Measurements from ENCODE around the gene SPATC1L.

Gene SPATC1L

DNA sequence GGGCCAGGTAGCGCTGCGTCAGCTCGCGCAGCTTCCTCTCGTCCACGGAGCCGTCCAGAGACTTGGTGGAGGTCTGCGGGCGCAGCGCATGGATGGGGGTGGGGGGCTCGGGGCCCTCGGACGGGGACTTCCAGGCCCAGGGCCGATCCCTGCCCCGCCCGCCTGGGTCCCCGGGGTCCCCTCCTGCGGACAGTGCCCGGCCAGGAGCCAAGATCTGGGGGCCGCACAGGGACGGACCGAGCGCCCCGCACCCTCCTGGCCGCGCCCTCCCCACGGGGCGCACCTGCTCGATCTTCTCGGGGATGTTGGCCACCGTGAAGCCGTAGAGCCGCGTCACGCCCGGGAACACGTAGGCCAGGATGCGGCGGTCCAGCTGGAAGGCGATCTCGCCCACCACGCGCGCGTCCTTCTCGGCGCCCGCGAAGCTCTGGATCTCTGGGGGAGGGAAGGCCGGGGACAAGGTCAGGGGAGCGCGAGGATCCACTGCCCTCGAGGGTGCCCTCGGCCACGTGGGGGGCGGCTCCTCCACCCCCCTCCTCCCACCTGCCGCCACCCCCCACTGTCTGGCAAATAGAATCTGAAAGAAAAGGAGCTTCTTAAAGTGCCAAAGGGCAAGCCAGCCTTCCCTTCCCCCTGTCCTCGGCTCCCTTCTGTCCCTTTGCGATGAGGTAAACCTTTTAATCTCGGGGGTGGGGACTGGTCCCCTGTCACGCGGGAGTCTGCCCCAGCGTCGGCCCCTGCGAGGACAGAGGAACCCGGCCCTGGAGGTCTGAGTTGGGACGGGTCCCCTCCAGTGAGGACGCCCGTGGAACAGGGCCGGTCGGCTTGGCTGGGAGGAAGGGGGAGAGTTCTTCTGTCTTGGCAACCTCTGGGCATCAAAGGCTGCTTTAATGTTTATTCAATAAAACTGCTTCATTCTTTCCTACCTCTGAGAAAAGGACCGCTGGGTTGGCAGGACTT, 22.3 kb downstream of the SPATC1L start:
- no peak for DNase-seq (ENCODE audit: low spot score)

DNA sequence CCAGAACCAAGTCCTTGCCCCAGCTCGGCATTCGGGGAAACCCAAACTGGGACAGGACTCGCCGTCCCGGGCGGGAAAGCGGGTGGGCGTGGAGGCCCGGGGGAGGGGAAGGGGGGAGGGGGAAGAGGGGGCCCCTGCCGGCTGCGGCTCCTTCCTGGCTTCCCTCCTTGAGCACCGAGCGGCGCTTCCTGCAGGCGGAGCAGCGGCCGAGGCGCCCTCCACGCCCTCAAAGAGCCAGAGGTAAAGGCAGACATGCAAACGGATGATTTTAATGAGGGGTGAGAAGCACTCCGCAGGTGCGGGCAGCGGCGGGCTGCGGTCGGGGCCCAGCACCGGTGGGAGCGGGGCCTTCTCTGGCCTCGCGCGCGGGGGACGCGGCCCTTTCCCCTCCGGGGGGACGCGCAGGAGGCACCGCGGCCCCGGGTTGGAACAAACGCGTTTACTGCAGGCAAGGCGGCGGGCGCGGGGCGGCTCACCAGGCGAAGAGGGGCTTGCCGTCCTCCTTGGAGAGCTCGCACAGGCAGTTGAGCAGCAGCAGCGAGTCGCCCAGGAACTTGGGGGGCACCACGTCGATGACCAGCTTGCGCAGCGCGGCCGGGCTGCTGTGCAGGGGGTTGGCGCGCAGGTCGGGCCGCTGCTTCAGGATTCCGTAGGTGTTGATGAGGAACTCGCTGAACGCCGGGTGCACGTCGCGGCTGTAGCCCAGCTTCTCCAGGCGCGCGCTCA, 23.2 kb downstream of the SPATC1L start:
- DNase-seq (ENCODE audit: low spot score): no peak

- no peak for DNase-seq (ENCODE audit: low spot score)
These were observed 23.7 kb downstream of the SPATC1L start for GRCh38 chr21:46160657-46160906.

- DNase-seq (ENCODE audit: low spot score): no peak
These were observed 24.2 kb downstream of the SPATC1L start for GRCh38 chr21:46159841-46160656.

- DNase-seq (ENCODE audit: low spot score): no peak
These were observed 24.9 kb downstream of the SPATC1L start for GRCh38 chr21:46159390-46159789.

DNA sequence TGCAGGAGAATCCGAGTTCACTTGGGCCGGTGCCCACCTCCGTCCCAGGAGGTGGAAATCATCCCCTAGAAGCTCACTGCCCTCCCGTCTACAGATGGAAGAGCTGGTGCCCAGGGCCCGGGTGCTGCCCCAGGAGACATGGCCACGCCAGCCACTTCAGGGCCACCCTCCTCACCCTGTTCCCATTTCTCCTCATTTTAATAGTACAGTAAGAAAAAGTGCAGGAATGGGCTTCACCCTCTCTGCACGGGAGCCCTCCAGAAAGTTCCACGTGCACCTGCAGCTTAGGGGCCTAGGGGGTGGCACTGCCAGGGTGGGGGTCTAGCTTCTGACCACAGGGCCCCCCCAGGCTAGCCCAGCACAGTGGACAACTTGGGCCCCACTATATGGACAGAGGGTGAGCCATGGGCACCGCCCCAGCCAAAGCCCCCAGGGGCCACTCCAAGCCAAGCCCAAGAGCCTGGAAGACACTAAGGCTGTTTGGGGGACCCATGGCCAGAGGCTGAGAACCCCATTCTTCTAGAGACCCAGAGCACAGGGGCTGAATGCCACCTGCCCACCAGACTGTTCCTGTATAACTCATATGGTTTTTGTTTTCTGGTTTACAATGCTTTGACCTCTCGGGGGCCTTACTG, 25.5 kb downstream of the SPATC1L start:
- no peak for DNase-seq (ENCODE audit: low spot score)

GRCh38 chr21:46157987-46158451, 26.2 kb downstream of the SPATC1L start:
- no peak for DNase-seq (ENCODE audit: low spot score)

GRCh38 chr21:46157396-46157986, 26.8 kb downstream of the SPATC1L start:
- no peak for DNase-seq (ENCODE audit: low spot score)

DNA sequence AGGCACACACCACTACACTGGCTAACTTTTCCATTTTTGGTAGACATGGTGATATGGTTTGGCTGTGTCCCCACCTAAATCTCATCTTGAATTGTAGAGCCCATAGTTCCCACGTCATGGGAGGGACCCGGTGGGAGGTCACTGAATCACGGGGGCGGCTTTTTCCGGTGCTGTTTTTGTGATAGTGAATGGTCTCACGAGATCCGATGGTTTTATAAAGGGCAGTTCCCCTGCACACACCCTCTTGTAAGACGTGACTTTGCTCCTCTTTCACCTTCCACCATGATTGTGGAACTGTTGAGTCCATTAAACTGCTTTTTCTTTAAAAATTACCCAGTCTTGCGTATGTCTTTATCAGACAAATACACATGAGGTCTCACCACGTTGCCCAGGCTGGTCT, 27.6 kb downstream of the SPATC1L start:
- DNase-seq (ENCODE audit: low spot score): no peak

DNA sequence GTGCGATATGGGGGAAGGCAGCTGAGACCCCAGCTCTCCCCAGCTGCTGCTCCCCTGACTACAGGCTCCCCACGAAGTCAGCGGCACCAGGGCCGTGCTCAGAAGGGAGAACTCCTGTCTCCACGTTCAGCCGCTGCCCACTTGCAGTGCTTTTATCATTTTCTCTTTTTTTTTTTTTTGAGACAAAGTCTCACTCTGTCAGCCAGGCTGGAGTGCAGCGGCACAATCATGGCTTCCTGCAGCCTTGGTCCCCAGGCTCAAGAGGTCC, 27.9 kb downstream of the SPATC1L start:
- DNase-seq (ENCODE audit: low spot score): no peak

DNA sequence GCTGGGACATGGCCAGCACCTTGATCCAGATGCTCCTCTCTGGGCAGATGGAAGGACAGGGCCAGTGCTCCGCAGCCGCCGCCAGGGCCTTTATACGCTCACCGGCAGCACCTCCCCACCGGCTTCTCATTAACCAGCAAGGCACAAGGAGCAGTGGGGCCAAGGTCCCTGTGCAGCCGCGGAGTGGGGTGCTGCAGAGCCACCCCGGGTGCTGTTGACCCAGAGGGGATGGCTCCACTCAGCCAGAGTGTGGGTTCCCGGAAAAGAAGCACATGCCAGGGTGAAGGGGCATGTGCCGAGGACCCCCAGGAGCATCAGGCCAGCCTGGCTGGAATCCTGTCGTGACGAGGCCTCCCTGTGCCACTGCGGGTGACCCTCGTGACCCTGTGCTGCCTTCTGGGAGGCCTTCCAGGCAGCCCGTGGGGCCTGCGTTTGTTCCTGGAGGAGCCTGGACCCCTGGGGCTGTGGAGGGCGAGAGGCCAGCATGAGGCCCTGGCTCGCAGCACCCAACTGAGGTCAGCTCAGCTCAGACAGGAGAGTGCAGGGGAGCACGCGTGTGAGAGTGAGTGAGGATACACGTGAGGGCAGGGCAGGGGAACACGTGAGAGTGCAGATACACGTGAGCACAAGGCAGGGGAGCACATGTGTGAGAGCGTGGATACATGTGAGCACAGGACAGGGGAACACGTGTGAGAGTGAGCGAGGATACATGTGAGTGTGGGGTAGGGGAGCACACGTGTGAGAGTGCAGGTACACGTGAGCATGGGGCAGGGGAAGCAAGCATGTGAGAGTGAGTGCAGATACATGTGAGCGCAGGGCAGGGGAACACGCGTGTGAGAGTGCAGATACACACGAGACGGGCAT, 28.5 kb downstream of the SPATC1L start, which contains the start of gene FTCD:
FTCD (minus strand) TSS at position 66 of the 864 bp plus-strand sequence; CDS start at position 10, 56 bp downstream.
- DNase-seq (ENCODE audit: low spot score): peak; percentile 19

- DNase-seq (ENCODE audit: low spot score): no peak
These were observed 29.2 kb downstream of the SPATC1L start for GRCh38 chr21:46154955-46155513.

GRCh38 chr21:46154155-46154954, 29.9 kb downstream of the SPATC1L start:
- DNase-seq (ENCODE audit: low spot score): no peak

DNA sequence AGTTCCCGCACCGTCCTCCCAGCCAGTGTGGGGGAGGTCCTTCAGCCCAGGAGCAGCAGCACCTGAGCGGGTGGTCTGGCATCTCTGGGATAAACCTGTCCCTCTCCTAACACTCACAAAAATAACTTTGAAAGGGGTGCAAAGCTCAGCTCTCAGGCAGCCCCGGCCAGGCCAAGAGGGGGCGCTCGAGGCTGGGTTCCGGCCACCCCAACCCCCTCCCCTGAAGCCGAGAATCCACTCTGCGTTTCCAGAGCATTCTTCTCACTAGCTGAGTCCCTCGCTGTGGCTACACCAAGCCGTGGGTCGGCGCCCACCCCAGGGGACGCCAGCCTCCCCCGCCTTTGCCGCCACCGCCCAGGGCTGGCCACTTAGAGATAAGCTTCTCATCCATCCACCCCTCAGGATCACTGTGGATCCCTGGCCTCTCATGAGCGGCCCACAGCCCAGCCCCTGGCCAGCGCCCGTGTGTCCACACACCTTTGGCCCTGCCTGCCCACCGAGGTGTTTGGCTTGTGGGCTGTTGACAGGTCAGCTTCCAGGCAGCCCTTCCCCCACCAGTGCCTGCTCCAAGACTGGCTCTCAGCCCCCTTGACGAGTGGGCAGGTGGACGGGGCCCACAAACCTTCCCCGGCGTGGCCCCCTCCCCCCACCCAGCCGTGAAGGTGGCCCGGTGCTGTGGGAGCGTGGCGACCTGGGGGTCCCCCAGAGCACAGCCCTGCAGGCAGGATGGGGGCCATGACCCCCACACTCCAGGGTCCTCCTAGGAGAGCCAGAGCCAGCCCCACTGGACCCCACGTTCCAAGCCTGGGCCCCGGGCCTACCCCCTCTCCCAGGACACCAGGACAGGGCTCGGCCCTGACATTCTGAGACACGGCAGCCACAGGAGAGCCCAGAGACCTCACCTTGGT, 30.8 kb downstream of the SPATC1L start:
- DNase-seq (ENCODE audit: low spot score): peak; percentile 48

DNA sequence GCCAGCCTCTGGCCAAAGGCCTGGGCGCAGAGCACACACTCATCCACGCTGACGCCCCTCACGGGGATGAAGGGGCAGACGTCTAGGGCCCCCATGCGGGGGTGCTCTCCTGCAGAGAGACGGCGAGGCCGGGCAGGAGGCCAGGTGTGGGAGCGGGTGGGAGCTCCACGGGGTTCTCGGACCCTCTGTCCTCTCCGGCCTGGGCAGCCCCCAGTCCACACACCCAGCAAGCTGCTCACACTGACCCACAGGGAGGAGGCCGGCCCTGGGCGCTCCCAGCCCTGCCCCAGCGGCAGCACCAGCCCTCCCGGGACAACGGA, 31.4 kb downstream of the SPATC1L start:
- DNase-seq (ENCODE audit: low spot score): no peak

- no peak for DNase-seq (ENCODE audit: low spot score)
These were observed 32.0 kb downstream of the SPATC1L start for GRCh38 chr21:46151989-46152926.

- no peak for DNase-seq (ENCODE audit: low spot score)
These were observed 32.8 kb downstream of the SPATC1L start for GRCh38 chr21:46151261-46151988.
